ENCODE results near the gene SRMS.

The SRMS gene

GRCh38 chr20:63521602-63522001, 25.9 kb downstream of the SRMS start:
- H3K4me2 ChIP-seq (ENCODE audit: low read length), result no peak overlapping the region
- TF ChIP-seq EZH2phosphoT487 (IDR thresholded peaks at IDR 0.05; ENCODE audit: low read depth) (no peak), CTCF (IDR thresholded peaks at IDR 0.05; ENCODE audit: low read depth, low read length) (no peak)
- H3K27me3 ChIP-seq (ENCODE audit: low read depth, low read length), result no peaks in the 10 kb centered on the region
- peaks cover 4% of the 10 kb centered on the region; the same call in 1 of the 2 replicates for H3K9me3 ChIP-seq (ENCODE audit: insufficient read depth, low read length)
- no peak overlapping the region for H2AFZ ChIP-seq (ENCODE audit: low read depth, low read length)
- H3K4me1 ChIP-seq (ENCODE audit: low read length), result no peaks in the 10 kb centered on the region
- H3K36me3 ChIP-seq (replicated peaks; ENCODE audit: low read depth, low read length), result no peaks in the 10 kb centered on the region
- H3K4me3 ChIP-seq (ENCODE audit: low read length), result no peak overlapping the region
- H3K9ac ChIP-seq (ENCODE audit: low read length), result no peak overlapping the region
- no peak overlapping the region for H3K27ac ChIP-seq (ENCODE audit: low read length)
- H3K79me2 ChIP-seq (ENCODE audit: low read length), result no peaks in the 10 kb centered on the region
- H4K20me1 ChIP-seq (ENCODE audit: insufficient read depth, low read length), result no peaks in the 10 kb centered on the region

DNA sequence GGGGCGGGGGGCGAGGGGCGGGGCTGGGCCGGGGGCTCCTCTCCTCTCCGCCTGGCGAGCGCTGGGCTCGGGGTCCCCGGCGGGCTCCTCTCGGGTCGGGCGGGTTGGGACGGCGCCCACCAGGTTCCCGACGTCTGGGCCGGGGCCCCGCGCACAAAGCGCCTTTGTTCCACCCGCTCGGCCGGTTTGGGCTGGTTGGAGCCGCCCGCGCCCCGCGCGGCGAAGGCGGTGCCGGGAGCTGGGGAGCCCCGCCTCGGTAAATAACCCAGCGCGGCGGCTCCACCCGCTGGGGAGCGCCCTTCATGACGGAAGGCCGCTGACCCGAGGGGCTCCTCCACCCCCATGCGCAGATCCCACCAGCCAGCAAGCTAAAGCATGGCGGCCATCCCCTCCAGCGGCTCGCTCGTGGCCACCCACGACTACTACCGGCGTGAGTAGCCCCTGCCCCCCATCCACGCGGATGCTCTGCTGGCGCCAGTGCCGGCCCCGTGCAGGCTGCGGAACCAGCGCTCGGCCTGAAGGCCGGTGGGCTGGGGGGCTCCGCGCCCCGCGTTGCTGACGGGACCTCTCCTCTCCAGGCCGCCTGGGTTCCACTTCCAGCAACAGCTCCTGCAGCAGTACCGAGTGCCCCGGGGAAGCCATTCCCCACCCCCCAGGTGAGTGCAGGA, 26.5 kb downstream of the SRMS start:
- Histone ChIP-seq H2AFZ (ENCODE audit: low read depth, low read length) (no peak overlapping the region), H3K27ac (ENCODE audit: low read length) (no peak overlapping the region), H3K27me3 (ENCODE audit: low read depth, low read length) (no peaks in the 10 kb centered on the region), H3K4me2 (ENCODE audit: low read length) (no peak overlapping the region), H3K79me2 (ENCODE audit: low read length) (no peaks in the 10 kb centered on the region), H3K9me3 (ENCODE audit: insufficient read depth, low read length) (peaks cover 4% of the 10 kb centered on the region; the same call in 1 of the 2 replicates), H3K9ac (ENCODE audit: low read length) (no peak overlapping the region), H4K20me1 (ENCODE audit: insufficient read depth, low read length) (no peaks in the 10 kb centered on the region), H3K36me3 (replicated peaks; ENCODE audit: low read depth, low read length) (no peaks in the 10 kb centered on the region), H3K4me3 (ENCODE audit: low read length) (no peak overlapping the region), H3K4me1 (ENCODE audit: low read length) (no peaks in the 10 kb centered on the region)
- no peak for TF ChIP-seq EZH2phosphoT487 (IDR thresholded peaks at IDR 0.05; ENCODE audit: low read depth)
- no peak for TF ChIP-seq CTCF (IDR thresholded peaks at IDR 0.05; ENCODE audit: low read depth, low read length)

GRCh38 chr20:63520504-63520933, 27.0 kb downstream of the SRMS start, which contains the start of gene PPDPF:
TSS of gene PPDPF (plus strand) at chr20:63520765. CDS start at chr20:63521309, 544 bp downstream.
- H2AFZ ChIP-seq (ENCODE audit: low read depth, low read length), result no peak within 1 kb of the TSS

More at GRCh38 chr20:63520504-63520933, 27.0 kb downstream of the SRMS start, which contains the start of gene PPDPF:
- no peak within 1 kb of the TSS for H3K4me3 ChIP-seq (ENCODE audit: low read length)
- H4K20me1 ChIP-seq (ENCODE audit: insufficient read depth, low read length), result no peaks in the 10 kb centered on the region
- no peak within 1 kb of the TSS for H3K27ac ChIP-seq (ENCODE audit: low read length)
- H3K27me3 ChIP-seq (ENCODE audit: low read depth, low read length), result no peaks in the 10 kb centered on the region
- no peaks in the 10 kb centered on the region for H3K36me3 ChIP-seq (replicated peaks; ENCODE audit: low read depth, low read length)
- H3K4me1 ChIP-seq (ENCODE audit: low read length), result no peaks in the 10 kb centered on the region
- H3K9ac ChIP-seq (ENCODE audit: low read length), result no peak within 1 kb of the TSS
- H3K9me3 ChIP-seq (ENCODE audit: insufficient read depth, low read length), result peaks cover 4% of the 10 kb centered on the region; the same call in 1 of the 2 replicates
- TF ChIP-seq CTCF (IDR thresholded peaks at IDR 0.05; ENCODE audit: low read depth, low read length) (no peak), EZH2phosphoT487 (IDR thresholded peaks at IDR 0.05; ENCODE audit: low read depth) (no peak)
- no peaks in the 10 kb centered on the region for H3K79me2 ChIP-seq (ENCODE audit: low read length)
- no peak within 1 kb of the TSS for H3K4me2 ChIP-seq (ENCODE audit: low read length)

All from OCI-LY3 (cell line).